Mesothelial cell of epicardium (in vitro differentiated cells): ENCODE measurements around the gene FBXO44. TPM values are rescaled to one million over a fixed set of nuclear protein-coding genes. Genes with fewer than 3 reads are reported as not detected.

ENCODE experiments used
- DNase-seq, 2 experiments: peaks; one replicate each; pipeline ENCODE4 v3.0.0; 2021; ENCODE audit warnings: low spot score in 2 of 2; ENCODE audit not compliant: unreplicated experiment in 2 of 2
- H3K27ac Mint-ChIP-seq: 2 replicates; pipeline ENCODE4 v1.8.0; 2021; ENCODE audit warnings: mixed read lengths
- H3K27me3 Mint-ChIP-seq: 2 replicates; pipeline ENCODE4 v1.8.0; 2021; ENCODE audit warnings: low read depth, mixed read lengths
- H3K36me3 Mint-ChIP-seq: 2 replicates; pipeline ENCODE4 v1.8.0; 2021; ENCODE audit warnings: mixed read lengths
- H3K4me1 Mint-ChIP-seq: 2 replicates; pipeline ENCODE4 v1.8.0; 2021; ENCODE audit warnings: mixed read lengths
- H3K4me3 Mint-ChIP-seq: 2 replicates; pipeline ENCODE4 v1.8.0; 2021; ENCODE audit warnings: mild to moderate bottlenecking, moderate library complexity, mixed read lengths
- H3K9me3 Mint-ChIP-seq: 2 replicates; pipeline ENCODE4 v1.8.0; 2021; ENCODE audit warnings: mixed read lengths
- CTCF ChIP-seq: fragments of 200-600 bp; sonication (generic); IDR thresholded peaks from one replicate; pipeline ENCODE4 v1.5.0; 2021; ENCODE audit warnings: antibody characterized with exemption; ENCODE audit not compliant: unreplicated experiment
- total RNA-seq: library from RNA; stranded (reverse); gene quantifications from 3 replicates; pipeline ENCODE4 v1.2.1, GENCODE V29; 2021

The FBXO44 gene
- total RNA-seq, 1 donor from 2014 or later: 39.4 TPM

GRCh38 chr1:11649237-11649623 lies 5.4 kb upstream of the FBXO44 start:
- no peak for TF ChIP-seq CTCF
- no peak for DNase-seq
- no peak overlapping the region for H3K27ac Mint-ChIP-seq
- no peak overlapping the region for H3K4me3 Mint-ChIP-seq
- no peaks in the 10 kb centered on the region for H3K36me3 Mint-ChIP-seq
- H3K27me3 Mint-ChIP-seq: peaks cover 60% of the 10 kb centered on the region
- peaks cover 8% of the 10 kb centered on the region for H3K4me1 Mint-ChIP-seq
- no peaks in the 10 kb centered on the region for H3K9me3 Mint-ChIP-seq

GRCh38 chr1:11649624-11650330 lies 4.9 kb upstream of the FBXO44 start:
- H3K4me3 Mint-ChIP-seq: no peak overlapping the region

GRCh38 chr1:11650331-11650991 lies 4.2 kb upstream of the FBXO44 start:
- peaks cover 60% of the 10 kb centered on the region for H3K27me3 Mint-ChIP-seq
- TF ChIP-seq CTCF: peak; percentile 24
- H3K27ac Mint-ChIP-seq: no peak overlapping the region
- no peaks in the 10 kb centered on the region for H3K9me3 Mint-ChIP-seq
- H3K36me3 Mint-ChIP-seq: no peaks in the 10 kb centered on the region
- H3K4me1 Mint-ChIP-seq: peaks cover 11% of the 10 kb centered on the region
- H3K4me3 Mint-ChIP-seq: peak overlapping the region; percentile 8
- DNase-seq: peak in 1 of 2 experiments; percentile 66

More at GRCh38 chr1:11649624-11650330, 4.9 kb upstream of the FBXO44 start:
- Mint-ChIP-seq H3K9me3 (no peaks in the 10 kb centered on the region), H3K4me1 (peaks cover 8% of the 10 kb centered on the region), H3K27me3 (peaks cover 60% of the 10 kb centered on the region), H3K27ac (no peak overlapping the region), H3K36me3 (no peaks in the 10 kb centered on the region)
- no peak for DNase-seq
- TF ChIP-seq CTCF: no peak

- Mint-ChIP-seq H3K4me1 (peaks cover 15% of the 10 kb centered on the region), H3K9me3 (no peaks in the 10 kb centered on the region), H3K27me3 (peaks cover 60% of the 10 kb centered on the region), H3K27ac (no peak overlapping the region), H3K36me3 (no peaks in the 10 kb centered on the region), H3K4me3 (peak overlapping the region; percentile 8)
- TF ChIP-seq CTCF: no peak
- DNase-seq: no peak
Observed at GRCh38 chr1:11651017-11651416, 3.7 kb upstream of the FBXO44 start.

- no peak overlapping the region for H3K27ac Mint-ChIP-seq
- no peak for DNase-seq
- TF ChIP-seq CTCF: no peak
- peaks cover 15% of the 10 kb centered on the region for H3K4me1 Mint-ChIP-seq
- no peaks in the 10 kb centered on the region for H3K36me3 Mint-ChIP-seq
- peaks cover 49% of the 10 kb centered on the region for H3K27me3 Mint-ChIP-seq
- no peak overlapping the region for H3K4me3 Mint-ChIP-seq
- H3K9me3 Mint-ChIP-seq: no peaks in the 10 kb centered on the region
Observed at GRCh38 chr1:11652203-11652780, 2.4 kb upstream of the FBXO44 start.
